GM12892 (cell line): ENCODE results near the gene PHLDB2.

Source experiments
- POLR2A ChIP-seq: IDR thresholded peaks from 2 replicates; pipeline ENCODE4 v1.6.1; 2011; ENCODE audit warnings: low read depth, low read length, control low read depth
- POLR2AphosphoS5 ChIP-seq: IDR thresholded peaks from 2 replicates; pipeline ENCODE4 v1.6.1; 2011; ENCODE audit warnings: low read depth, low read length, control low read depth
- TAF1 ChIP-seq: IDR thresholded peaks from 2 replicates; pipeline ENCODE4 v1.6.1; 2011; ENCODE audit warnings: low read depth, mild to moderate bottlenecking, control low read depth, low read length, borderline replicate concordance

GRCh38 chr3:111968319-111969054, 109.4 kb downstream of the PHLDB2 start:
- no peak for TF ChIP-seq POLR2A
- no peak for TF ChIP-seq TAF1
- no peak for TF ChIP-seq POLR2AphosphoS5
